ENCODE measurements around the gene PRDM2.

Gene PRDM2

DNA sequence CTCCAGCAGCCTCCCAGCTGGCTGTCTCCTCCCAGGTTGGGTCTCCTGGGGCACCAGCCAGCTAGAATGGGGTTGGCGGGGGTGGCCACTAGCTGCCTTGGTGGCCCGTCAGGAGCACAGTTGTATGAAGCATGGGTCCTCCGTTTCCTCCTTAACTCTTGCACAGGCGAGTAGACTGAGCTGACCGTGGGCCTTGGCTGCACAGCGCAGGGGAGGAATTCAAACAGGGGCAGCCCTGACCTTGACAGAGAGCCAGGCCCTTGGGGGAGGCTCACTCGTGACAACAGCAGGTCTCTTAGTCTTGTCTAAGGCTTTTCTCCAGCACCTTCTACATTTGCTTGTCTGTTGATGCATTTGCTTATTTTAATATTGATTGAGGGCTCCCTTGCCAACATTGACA is 114.1 kb downstream of the PRDM2 start:
- DNase-seq (ENCODE audit: low read depth in 3 of 3), result no peak

DNA sequence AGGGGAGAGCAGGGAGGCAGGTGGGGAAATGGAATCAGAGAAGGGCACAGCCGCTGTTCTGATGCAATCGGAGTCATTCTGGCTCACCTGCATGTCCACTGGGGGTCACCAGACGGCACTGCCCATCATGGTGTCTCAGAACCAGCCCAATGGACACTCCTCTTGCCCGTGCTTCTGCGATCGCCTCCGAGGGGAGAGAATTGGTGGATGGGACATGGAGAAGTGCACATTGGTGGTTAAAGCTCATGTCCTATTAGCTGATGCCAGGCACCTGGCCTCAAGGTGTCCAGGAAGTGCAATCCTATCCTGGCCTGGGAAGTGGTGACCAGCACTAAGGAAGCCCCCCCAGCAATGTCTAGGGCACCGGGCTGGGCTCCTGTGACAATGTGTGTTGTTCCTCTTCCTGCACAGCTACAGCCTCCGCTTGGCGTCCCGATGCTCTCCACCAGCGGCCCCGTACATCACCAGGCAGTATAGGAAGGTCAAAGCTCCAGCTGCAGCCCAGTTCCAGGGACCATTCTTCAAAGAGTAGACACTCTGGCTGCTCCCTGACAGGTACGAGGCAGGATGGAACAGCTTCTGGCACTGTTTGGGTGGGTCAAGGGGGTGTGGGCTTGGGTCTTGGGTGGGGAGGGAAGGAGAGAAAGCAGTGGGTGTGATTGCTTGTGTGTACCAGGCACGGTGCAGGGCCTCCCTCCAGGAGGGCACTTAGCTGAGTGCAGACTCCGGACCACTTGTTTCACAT is 116.2 kb downstream of the PRDM2 start:
- no peak for DNase-seq (ENCODE audit: low read depth in 3 of 3)

DNA sequence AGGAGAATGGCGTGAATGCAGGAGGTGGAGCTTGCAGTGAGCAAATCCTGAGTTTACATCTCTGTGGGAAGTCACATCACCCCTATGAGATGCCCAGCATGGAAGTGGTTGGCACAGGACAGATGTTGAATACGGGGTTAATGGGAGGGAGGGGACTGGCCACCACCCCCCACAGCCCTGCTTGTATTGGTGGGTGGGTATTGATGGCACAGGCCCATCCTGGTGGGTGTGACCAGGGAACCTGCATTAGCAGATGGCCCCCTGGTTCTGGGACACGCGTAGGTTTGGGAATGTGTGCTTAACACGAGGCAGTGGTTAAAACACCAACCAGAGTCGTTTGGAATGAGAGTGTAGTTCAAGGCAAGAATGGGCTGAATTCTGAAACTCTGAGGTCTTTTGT is 117.9 kb downstream of the PRDM2 start:
- no peak for DNase-seq (ENCODE audit: low read depth in 3 of 3)

DNA sequence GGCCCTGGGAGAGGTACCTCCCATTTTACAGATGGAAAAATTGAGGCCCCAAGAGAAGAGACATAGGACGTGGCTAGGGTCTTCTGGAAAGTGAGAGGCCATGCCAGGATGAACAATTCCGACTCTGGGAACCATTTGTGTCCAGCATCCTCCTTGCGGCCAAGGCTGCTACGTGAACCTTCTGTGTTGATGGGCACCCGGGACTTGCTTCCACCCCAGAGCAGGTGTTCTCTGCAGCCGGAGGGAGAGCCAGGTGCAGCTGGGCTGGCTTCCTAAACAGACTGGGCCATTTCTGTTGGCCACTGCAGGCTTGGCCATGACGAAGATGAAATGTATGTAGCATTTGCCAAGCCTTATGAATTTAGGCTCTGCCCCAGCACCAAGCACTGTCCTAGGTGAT is 118.9 kb downstream of the PRDM2 start:
- no peak for DNase-seq (ENCODE audit: low read depth in 3 of 3)

DNA sequence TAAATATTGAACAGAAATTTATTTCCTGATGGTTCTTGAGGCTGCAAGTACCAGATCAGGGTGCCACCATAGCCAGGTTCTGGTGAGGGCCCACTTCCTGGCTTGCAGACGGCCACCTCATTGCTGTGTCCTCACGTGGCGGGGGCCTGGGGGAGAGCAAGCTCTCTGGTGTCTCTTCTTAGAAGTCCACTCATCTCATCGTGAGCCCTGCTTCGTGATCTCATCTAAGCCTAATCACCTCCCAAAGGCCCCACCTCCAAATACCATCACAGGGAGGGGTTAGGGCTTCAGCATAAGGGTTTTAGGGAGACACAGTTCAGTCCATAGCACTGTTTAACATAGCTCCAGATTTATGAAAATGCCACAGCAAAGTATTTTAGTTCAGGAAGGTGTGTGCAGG is 119.7 kb downstream of the PRDM2 start:
- DNase-seq (ENCODE audit: low read depth in 3 of 3), result no peak

DNA sequence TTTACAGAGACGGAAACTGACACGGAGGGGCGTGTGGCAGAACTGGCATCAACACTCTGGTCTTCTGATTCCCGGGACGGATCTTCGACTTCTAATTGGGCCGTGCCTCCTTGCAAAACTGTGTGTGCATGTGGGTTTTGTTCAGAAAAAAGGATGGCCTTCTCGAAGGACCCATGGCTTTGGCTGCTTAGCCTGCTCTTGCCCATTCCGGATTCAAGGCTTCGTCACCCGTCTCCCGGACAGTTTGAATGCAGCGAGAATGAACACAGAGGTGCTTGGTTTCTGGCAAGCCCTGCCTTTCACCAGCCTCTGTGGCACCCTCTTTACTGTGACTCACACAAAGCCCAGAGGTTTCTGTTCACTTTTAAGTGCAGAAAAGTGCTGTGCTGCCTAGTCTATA is 120.1 kb downstream of the PRDM2 start:
- DNase-seq (ENCODE audit: low read depth in 3 of 3), result no peak

DNA sequence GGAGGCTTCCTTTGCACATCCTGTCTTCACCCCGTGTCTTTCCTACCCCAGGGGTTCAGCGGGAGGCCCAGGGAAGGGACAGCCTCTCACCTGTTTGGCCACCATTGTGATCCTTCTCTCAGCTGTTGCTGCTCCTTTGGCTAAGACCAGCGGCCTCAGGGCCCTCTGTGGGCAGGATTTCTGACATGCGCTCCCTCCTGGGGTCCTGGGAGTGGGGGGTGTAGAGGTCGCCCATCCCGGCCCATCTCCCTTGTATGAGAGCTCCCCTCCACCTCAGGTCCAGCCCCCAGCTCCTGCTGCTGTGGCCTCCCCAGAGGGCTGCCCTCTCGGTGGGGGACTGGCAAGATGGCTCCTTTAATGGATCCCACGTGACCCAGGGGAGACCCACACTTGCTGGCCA is 120.5 kb downstream of the PRDM2 start:
- DNase-seq (ENCODE audit: low read depth in 3 of 3), result no peak

DNA sequence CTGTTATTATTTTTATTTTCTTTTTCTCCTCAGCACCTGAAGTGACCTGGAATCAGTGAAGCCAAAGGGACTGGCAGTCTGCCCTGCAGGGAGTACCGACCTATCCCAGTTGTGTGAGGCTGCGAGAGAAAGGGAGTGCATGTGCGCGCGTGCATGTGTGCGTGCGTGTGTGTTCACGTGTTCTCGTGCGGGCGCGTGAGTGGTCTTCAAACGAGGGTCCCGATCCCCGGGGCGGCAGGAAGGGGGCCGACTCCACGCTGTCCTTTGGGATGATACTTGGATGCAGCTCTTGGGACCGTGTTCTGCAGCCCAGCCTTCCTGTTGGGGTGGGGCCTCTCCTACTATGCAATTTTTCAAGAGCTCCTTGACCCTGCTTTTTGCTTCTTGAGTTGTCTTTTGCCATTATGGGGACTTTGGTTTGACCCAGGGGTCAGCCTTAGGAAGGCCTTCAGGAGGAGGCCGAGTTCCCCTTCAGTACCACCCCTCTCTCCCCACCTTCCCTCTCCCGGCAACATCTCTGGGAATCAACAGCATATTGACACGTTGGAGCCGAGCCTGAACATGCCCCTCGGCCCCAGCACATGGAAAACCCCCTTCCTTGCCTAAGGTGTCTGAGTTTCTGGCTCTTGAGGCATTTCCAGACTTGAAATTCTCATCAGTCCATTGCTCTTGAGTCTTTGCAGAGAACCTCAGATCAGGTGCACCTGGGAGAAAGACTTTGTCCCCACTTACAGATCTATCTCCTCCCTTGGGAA is 123.3 kb downstream of the PRDM2 start:
- no peak for DNase-seq (ENCODE audit: low read depth in 3 of 3)

DNA sequence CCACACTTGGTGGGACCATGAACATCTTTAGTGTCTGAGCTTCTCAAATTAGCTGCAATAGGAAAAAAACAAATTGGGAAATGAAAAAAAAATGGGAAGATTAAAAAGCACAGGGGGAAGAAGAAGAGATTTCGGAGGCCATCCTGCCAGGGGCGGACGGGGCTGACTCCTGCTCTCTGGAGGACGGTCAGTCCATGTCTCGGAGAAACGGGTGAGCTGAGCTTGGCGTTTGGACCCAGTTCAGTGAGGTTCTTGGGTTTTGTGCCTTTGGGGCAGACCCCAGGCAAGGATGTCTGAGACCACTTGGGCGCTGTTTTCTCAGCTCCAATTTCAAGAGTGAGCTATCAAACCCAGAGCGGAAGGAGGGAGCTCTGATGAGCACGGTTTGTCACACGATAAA is 123.9 kb downstream of the PRDM2 start:
- DNase-seq (ENCODE audit: low read depth in 3 of 3), result no peak

DNA sequence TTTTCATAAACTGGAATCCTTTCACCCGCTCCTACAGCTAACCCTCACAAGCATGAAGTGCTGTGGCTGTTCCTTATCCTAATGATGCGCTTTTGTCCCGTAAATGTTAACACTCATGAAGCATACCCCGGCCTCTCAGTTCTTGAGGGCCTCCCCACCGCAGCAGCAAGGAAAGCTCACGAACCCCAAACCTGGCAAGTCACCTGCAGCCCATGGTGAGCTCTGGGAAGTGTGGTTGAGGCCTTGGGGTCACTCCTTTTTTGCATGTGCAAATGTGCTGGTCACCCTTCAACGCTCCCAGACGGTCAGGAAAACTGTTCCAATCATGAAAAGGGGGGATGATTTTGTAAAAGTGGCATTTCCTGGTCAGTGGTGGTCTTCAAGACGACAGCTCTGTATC is 124.6 kb downstream of the PRDM2 start:
- DNase-seq (ENCODE audit: low read depth in 3 of 3), result no peak

DNA sequence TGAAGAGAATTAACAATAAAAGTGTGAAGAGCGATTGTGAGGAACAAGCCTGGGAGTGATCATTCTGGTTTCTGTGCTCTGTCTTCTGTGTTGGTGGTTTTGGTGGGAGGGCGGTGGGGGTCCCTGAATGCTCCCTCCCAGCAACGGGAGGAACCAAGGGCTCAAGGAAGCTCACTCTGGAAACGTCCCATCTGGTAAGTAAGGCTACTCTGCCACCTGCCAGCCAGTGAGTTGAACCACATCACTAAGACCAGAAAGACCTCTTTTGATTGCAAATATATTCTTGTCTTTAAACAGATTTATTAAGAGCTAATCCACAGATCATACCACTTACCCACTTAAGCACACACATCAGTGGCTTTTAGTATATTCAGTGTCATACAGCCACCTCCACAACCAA is 125.0 kb downstream of the PRDM2 start:
- DNase-seq (ENCODE audit: low read depth in 3 of 3), result no peak

DNA sequence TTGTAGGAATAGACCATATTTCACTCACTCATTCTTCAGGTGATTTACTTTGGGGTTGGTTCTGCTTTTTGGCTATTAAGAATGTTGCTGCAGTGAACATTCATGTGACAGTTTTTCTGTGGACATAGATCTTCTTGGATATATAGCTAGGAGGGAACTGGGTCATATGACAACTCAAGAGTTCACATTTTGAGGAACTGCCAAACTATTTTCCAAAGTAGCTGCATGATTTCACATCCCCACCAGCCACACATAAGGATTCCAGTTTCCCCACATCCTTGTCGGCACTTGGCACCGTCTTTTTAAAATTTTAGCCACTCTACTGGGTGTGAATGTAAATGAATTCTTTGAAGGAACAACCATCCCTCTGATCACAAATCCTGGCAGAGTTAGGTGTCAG is 126.0 kb downstream of the PRDM2 start:
- DNase-seq (ENCODE audit: low read depth in 3 of 3), result no peak

DNA sequence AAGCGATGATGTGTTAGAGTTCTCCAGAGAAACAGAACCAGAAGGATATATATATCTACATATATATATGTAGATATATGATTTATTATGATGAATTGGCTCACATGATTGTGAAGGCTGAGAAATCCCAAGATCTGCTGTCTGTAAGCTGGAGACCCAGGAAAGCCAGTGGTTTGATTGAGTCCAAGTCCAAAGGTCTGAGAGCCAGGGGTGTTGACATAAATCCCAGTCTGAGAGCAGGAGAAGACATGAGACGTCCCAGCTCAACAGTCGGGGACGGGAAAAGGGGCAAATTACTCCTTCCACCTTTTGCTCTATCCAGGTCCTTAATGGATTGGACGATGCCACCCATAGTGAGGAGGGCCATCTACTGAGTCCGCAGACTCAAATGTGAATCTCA is 126.6 kb downstream of the PRDM2 start:
- no peak for DNase-seq (ENCODE audit: low read depth in 3 of 3)

DNA sequence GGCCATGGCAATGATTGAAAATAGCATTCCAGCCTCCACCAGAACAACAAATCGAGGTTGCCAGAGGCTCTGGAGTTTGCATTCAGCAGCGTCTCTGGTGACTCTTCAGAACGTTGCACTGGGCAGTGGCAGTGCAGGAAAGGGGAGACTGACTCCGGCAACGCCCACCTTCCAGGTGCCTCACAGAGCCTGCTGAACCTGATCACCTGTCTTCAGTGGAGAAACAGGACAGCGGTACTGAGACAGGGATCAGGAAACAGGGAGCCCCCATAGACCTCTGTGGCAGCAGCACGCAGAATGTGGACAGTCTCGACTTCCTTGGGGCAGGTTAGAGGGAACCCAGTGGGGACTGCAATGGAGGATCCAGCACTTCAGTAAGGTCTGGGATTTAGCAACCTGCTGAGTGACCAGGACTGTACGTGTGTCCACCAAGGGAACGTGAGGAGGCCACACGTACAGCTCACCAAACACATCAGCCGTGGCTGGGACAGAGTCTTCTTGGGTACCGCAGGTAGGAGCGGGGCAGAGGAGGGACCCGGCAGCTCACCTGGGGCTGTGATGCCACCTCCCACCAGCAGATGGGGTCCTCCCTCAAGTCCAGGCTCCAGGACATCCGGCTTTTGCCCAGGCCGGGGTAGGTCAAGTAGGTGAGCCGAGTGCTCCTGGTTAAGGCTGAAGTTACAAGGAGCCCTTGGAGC is 128.6 kb downstream of the PRDM2 start:
- DNase-seq (ENCODE audit: low read depth in 3 of 3), result peak in 1 of 3 donors; percentile 29

DNA sequence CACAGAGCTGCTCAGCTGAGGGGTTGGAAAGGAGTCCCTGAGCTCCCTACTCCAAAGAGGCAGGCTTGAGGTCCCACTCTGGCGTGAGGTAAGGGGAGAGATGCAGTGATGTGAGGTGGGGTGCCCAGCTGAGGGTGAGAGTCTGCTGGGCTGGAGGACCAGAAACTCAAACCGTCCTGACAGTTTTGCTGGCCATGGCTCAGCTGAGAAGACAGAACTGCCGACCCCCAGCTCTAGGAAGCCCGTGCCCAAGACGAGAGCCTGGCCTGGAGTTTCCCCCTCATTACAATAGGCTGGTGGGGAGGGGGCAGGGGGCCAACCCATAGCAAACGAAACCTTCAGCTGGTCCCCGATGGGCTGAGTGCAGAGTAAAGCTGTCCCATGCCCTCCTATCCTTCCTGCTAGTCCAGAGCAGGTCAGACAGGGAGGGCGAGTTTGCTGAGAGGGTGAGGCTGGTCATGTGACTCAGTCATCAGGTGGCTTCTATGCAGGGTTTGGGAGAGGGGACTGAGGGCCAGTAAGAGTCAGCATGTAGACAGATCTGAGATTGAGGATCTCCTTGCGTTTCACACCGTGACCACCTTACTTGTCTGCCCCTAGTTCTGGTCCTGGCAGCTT is 129.3 kb downstream of the PRDM2 start:
- DNase-seq (ENCODE audit: low read depth in 3 of 3), result no peak

DNA sequence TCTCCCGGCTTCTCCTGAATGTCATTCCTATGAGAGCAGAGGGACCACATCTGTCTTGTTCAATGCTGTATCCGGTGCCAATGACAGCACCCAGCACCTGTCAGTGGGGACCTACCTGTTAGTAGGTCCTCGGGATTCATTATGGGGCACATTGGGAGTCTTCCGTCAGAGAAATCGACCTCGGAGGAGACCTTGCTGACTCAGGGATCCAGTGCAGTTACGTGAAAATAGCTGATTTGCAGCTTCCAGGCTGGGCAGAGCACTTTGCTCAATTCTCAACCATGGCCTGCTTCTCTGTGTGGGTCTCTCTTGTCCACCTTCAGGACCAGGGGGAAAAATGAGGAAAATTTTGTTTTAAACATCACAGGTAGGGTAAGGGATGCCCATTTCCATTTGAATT is 130.2 kb downstream of the PRDM2 start:
- DNase-seq (ENCODE audit: low read depth in 3 of 3), result no peak

DNA sequence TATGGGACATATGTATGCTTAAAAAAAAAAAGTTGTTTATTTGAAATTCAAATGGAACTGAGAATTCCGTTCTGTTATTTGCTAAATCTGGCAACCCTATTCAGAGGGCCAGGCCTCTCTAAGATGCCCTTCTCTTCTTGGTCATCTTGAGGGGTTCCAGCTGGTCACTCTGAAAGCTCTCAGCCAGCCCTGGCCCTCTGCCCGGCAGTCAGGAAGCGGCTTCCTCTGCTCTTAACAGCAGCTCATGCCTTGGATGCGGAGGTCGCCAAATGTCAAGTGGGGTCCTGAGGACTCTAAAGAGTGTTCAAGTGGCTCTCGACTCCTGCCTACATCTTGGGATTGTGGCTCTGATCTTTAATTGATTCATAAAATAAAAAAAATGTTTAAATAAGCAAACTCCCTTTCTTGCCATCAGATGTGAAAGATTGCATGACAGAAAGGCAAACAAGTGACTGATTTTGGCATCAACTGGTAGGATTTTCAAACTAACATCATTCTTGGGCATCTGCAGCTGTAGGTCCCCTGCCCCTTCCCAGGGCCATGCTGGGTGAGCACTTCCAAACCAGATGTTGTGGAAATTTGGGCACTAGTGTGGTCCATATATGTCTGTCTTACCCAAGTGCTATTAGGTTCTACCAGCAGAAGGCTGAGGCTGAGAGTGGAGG is 130.8 kb downstream of the PRDM2 start:
- no peak for DNase-seq (ENCODE audit: low read depth in 3 of 3)

DNA sequence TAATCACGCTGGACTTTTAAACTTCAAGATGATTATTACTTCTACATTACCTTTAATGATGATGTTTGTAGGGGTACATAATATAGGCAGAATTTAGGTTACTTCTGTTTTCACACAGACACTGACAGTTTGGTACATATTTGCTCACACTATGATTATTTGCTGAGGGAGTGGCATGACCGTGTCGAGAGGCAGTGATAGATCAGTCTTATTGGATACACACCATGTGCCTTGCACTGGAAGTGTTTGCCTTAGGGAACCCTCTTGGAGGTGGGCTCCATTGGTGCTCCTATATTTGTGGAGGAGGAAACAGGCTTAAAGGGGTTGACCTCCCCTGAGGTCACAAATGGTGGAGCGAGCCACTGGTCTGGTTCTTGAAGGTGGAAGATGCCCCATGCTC is 132.1 kb downstream of the PRDM2 start:
- DNase-seq (ENCODE audit: low read depth in 3 of 3), result no peak

DNA sequence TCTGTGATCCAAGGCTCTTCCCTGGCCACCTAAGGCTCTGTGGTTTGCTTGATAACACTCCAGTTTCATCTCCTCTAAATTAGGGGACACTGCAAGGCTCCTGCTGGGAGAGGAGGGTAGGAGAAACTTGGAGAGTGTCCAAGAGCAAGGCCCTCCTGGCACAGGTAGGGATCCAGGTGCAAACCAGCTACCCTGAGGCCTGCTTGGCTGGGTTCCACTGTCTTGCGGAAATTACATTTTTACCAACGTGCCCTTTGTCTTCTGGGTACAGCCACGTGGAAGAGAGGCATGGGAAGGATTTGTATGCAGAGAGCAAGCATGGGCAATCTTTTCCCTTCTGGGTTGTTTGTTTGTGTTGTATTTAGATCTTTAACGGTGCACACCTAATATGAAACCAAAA is 132.5 kb downstream of the PRDM2 start:
- DNase-seq (ENCODE audit: low read depth in 3 of 3), result no peak

DNA sequence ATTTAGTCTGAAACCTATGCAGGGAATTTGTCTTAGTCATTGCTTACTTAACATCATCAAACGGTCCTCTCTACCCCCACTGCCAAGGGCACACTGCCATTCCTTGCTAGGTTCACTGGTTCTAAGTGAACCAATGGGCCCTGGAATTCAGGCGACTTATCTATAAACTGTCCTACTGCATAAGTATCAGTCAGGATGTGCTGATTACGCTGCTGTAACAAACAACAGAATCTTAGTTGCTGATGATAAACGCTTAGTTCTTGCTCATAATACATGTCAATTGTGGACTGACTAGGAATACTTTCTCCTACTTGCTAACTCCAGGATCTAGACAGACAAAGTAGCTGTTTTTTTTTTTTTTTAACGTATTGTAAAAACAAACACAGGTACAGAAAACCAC is 136.1 kb downstream of the PRDM2 start:
- no peak for DNase-seq (ENCODE audit: low read depth in 3 of 3)

DNA sequence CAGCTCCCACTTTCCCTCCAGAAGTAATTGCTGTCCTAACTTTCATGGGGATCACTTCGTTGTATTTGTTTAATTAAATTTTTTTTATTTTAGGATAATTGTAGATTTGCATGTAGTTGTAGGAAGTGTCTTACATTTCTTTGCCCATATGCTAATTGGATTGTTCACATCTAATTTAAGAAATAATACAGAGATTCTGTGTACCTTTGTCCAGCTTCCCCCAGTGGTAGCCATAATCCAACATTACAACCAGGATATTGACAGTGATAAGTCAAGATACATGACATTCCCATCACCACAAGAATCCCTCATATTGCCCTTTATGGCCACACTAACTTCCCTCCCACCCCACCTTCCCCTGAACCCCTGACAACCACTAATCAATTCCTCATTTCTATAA is 136.6 kb downstream of the PRDM2 start:
- DNase-seq (ENCODE audit: low read depth in 3 of 3), result no peak

DNA sequence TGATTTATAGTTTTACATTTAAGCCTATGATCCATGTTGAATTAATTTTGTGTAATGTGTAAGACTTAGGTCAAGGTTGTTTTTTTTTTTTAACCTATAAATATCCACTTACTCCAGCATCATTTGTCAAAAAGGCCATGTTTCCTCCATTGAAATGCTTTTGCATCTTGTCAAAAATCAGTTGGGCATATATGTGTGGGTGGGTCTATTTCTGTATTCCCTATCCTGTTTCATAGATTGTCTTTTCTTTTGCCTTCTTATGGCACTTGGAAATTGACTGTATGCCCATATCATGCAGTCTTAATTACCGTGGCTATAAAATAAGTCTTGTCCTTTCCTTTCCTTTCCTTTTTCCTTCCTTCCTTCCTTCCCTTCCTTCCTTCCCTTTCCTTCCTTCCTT is 138.2 kb downstream of the PRDM2 start:
- no peak for DNase-seq (ENCODE audit: low read depth in 3 of 3)

Data from stimulated activated CD4-positive, alpha-beta T cell treated with anti-CD3 and anti-CD28 coated beads, TNF-alpha, amount 100 ng/mL, for 48 hours (primary cell).